ENCODE results near the gene PTK7.
A peak's percentile ranks its signal among the peaks of the same experiment; 100 is the strongest.
"Not testable (repeated sequence)": the region's sequence is repeated elsewhere in the genome, so short reads cannot be mapped to it uniquely, and the experiment has no call there.

The PTK7 gene

GRCh38 chr6:43120101-43120763 is 44.1 kb downstream of the PTK7 start:
- no peak for DNase-seq

- DNase-seq: no peak
Measured at GRCh38 chr6:43120944-43121913, 45.1 kb downstream of the PTK7 start.

GRCh38 chr6:43122146-43122545 is 46.0 kb downstream of the PTK7 start:
- DNase-seq: no peak

- DNase-seq: no peak
Measured at GRCh38 chr6:43123461-43124314, 47.6 kb downstream of the PTK7 start.

GRCh38 chr6:43124481-43124880 is 48.4 kb downstream of the PTK7 start:
- no peak for DNase-seq

GRCh38 chr6:43125119-43125518 is 49.0 kb downstream of the PTK7 start:
- no peak for DNase-seq

- no peak for DNase-seq
Measured at GRCh38 chr6:43125555-43125954, 49.4 kb downstream of the PTK7 start.

GRCh38 chr6:43127180-43127579 is 51.1 kb downstream of the PTK7 start:
- DNase-seq: no peak

GRCh38 chr6:43127877-43128276 is 51.8 kb downstream of the PTK7 start:
- no peak for DNase-seq

GRCh38 chr6:43128926-43129325 is 52.8 kb downstream of the PTK7 start:
- DNase-seq: no peak

GRCh38 chr6:43129434-43130194 is 53.5 kb downstream of the PTK7 start:
- DNase-seq: peak; percentile 11 to 28

- DNase-seq: no peak
Measured at GRCh38 chr6:43130429-43130828, 54.3 kb downstream of the PTK7 start.

- DNase-seq: not testable (repeated sequence)
Measured at GRCh38 chr6:43131379-43131778, 55.3 kb downstream of the PTK7 start.

- no peak for DNase-seq
Measured at GRCh38 chr6:43138267-43138666, 62.2 kb downstream of the PTK7 start.

GRCh38 chr6:43139973-43140372 is 63.9 kb downstream of the PTK7 start:
- DNase-seq: not testable (repeated sequence)

GRCh38 chr6:43141644-43142043 is 65.5 kb downstream of the PTK7 start:
- DNase-seq: no peak

GRCh38 chr6:43142101-43142500 is 66.0 kb downstream of the PTK7 start:
- DNase-seq: no peak

- no peak for DNase-seq
Measured at GRCh38 chr6:43143235-43144128, 67.4 kb downstream of the PTK7 start.

GRCh38 chr6:43144879-43145278 is 68.8 kb downstream of the PTK7 start:
- no peak for DNase-seq

- DNase-seq: no peak
Measured at GRCh38 chr6:43146261-43146660, 70.1 kb downstream of the PTK7 start.
